GM19099 (cell line): Measurements from ENCODE around the gene ANO4.

Source experiments
- POLR2A ChIP-seq: IDR thresholded peaks from 3 replicates; pipeline ENCODE4 v1.6.1; 2011; ENCODE audit warnings: low read depth; ENCODE audit not compliant: insufficient read length; ENCODE audit errors: extremely low read depth

ANO4 gene

DNA sequence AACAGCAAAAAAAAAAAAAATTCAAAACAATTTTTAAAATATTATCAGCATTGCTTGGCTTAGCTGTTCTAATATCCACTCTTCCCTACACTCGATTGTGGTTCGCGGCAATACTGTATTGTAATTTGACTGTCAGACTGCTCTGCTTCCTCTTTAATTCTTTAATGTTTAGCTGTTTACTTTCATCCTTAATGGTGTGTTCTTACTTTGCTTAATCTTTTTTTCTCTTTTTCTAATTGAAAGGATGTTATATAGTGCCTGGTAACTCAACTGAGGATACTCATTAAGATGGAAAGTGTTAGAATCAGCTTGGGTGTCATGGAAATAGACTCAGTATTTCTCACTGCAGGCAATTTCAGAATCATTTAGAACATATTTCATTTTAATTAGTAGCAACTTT, 2.0 kb downstream of the ANO4 start:
- TF ChIP-seq POLR2A = no peak

DNA sequence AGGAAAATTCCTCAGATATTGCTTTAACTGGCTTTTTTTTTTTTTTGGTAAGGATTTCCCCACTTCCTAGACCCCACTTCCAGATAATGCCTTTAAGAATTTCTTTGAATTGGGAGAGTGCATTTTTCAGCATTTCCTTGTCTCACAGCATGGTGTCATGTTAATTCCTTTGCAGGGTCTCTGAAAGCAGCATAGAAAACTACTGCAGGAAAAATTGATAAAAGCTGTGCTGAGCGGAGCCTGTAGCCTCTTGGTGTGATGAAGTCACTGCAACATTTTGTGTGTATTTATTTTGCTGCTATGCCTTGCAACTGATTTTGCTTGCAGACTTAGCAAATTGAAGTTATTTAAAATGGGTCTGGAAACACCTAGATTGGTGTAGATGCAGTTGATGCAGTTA, 2.7 kb downstream of the ANO4 start:
- no peak for TF ChIP-seq POLR2A

DNA sequence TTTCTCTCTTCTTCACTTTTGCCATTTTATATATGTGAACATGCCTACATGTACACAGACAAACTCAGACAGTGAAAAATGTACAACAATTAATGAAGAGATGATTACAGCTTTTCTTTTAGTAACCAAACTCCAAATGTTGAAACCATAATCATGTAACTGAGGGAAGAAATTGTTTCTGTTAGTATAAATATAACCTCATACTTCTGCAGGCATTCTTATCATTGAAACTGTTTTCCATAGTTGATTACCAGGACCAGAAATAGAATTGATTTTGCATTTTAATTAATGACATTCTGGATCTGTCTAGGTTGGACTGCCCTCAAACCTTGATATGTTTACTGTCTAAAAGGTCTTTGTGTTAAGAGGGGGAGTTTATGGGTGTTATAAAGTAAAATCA, 3.2 kb downstream of the ANO4 start:
- TF ChIP-seq POLR2A = no peak

DNA sequence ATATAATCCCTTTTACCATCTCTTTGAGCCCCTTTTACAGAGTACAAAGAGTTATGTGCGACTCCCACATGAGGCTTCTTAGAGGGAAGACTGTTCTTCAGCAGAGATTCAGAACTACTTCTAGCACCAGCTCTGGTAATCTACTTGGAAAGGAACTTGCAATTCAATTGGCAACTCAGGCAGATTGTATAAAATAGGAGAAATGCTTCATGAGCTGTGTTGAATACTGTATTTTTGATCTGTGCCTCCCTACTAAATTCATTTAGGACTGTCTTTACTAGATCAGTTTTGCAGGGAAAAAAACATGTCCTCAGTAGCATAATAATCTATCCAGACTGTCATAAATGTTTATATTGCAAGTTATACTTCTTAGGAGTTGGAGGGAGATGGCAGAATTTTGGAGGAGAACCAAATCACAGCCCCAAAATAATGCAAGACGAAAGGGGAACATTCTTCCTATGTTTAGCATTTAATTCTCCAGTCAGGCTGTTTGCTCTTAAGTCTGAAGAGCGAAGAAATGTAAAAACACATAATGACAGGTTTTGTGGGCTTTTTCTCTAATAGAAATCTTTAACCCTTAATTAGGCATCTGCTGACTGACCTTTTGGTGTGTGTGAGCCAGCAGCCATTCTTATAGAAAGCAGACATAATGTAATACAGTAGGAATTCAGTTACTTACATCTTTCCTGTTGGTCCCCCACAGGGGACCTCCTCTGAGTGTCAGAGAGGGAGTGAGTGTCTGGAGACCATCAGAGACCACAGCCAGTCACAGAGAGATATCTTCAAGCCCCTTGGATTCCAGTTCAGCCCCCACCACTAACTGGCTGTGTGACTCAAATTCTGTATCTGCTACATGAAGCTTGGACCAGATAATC, 3.9 kb downstream of the ANO4 start:
- TF ChIP-seq POLR2A = no peak

DNA sequence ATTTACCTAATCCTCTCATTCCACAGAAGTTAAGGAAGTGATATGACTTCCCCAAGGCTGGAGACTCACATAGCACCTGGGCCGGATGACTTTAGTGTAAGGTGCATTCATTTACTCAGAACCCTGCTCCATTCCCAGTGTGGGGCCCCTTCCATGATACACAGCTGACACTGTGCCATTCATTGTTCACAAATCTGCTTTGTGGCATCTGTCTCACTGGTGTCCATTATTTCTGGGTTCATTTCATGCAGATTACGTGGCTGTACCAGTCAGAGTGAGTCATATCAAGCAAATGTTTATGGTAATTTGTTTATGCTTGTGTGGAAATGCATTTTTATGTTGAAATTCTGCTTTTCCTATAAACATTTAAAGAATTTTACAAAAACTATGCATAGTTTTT, 5.2 kb downstream of the ANO4 start:
- no peak for TF ChIP-seq POLR2A

DNA sequence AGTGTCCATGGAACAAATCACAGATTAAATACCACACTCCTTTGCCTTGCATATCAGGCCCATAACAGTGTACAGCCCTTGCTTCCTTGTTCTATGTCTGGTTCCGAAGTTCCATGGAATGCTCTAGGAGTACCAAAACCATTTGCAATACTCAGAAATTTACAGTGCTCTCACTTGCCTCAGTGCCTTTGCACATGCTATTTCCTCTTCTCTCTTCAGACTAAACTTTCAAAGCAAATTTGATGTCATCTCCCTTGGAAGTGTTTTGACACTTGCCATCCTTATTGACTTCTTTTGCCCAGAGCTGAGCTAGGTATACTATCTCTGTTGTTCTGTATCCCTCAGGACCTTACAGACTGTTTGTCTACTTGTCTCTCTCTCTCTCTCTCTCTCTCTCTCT, 6.1 kb downstream of the ANO4 start:
- no peak for TF ChIP-seq POLR2A

DNA sequence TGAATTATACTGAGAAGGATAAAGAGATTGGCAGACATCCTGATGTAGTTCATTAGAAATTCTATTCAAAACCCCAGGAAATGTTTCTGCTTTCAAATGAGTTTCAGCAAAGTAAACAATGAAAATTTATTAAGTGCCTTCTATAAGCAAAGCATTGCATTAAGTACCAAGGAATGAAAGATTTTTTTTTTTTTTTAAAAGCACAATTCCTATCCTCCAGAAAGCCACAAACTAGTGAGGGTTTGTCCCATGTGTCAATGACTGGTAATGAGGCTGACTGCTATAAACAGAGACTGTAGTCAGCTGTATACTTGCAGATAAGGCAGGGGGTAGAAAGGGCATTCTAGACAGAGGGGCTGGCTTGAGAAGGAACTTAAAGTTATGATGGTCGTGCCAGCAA, 6.7 kb downstream of the ANO4 start:
- TF ChIP-seq POLR2A = no peak

DNA sequence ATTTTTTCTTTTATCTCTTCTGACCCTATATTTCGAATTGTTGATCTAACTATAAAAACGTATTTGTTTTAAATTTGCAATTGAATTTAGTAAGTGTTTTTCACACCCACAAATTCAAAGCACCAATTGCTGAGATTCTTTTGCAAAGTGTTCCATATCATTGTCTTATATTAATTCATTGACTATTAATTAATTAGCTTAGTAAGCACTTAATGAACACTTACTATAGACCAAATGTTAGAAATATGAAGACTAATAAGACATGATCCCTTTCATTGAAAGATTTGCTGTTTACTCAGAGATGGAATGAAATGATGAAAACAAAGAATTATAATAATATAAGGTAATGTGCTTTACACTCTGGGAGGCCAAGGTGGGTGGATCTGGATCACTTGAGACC, 14.2 kb downstream of the ANO4 start:
- no peak for TF ChIP-seq POLR2A

DNA sequence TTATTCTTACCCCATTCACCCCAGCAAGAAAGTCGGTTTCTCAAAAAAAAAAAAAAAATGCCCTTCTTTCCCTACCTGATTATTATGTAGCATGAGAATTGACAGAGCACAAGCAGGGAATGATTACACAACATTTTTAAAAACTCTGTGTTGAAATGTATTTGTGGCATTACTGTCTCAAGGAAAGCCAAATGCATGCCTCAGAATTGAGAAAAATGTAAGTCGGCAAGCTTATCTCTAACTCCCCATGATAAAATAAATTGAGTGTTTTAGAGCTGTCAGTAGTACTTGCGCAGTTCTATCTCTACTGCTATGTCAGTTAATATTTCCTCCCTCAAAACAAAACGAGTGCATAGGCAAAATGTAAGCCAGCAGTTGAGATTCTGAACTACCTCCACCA, 25.7 kb downstream of the ANO4 start:
- TF ChIP-seq POLR2A = no peak

DNA sequence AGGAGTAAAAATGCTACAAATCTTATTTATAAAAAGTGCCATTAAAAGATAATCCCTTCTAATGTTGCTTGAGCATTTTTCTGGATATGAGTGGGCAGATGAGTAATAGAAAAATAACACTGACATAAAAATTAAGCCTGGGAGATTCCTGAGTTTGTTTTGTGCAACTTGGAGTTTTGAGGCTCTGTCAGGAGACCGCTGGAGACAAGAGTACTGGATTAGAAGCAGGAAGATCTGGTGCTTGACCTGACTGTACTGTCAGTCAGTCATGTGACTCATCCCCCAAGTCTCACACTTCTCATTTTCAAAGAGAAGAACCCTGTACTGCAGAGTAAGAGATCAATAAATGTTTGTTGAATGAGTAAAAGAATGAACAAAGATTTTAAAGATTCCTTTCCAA, 29.4 kb downstream of the ANO4 start:
- no peak for TF ChIP-seq POLR2A

DNA sequence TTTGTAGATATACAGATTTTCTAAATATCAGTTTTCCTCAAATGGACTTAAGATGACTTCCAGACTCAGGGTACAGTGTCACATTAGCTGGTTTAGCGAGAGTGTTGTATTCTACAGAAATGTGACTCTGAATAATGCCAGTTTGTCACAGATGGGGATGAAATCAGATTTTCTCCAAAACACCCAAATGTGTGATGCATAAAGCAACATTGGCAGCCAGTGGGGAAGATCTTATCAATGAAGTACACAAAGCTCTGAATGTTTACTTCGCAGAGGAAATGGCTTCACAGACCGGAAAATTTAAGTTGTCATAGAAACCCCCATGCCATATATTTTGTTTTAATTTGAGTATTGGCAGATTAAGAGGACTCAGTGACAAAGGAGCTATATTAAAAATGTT, 29.9 kb downstream of the ANO4 start:
- no peak for TF ChIP-seq POLR2A

DNA sequence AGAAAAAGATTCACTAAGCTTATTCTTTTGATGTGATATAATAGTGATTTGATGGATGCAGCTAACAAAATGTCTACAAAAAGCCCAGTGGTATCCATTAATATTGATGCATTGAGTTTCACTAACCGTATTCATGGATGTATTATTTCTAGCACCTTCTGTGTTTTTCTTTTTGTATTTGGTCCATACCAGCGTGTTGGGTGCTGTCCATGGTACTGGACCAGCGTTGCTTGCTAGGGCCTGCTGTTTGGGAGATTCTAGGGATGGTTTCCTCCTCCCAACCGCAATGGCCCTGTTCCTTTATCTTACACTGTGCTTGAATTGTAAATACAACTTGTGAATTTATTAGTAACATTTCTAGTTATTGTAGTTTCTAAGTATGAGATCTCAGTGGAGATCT, 31.7 kb downstream of the ANO4 start:
- no peak for TF ChIP-seq POLR2A

DNA sequence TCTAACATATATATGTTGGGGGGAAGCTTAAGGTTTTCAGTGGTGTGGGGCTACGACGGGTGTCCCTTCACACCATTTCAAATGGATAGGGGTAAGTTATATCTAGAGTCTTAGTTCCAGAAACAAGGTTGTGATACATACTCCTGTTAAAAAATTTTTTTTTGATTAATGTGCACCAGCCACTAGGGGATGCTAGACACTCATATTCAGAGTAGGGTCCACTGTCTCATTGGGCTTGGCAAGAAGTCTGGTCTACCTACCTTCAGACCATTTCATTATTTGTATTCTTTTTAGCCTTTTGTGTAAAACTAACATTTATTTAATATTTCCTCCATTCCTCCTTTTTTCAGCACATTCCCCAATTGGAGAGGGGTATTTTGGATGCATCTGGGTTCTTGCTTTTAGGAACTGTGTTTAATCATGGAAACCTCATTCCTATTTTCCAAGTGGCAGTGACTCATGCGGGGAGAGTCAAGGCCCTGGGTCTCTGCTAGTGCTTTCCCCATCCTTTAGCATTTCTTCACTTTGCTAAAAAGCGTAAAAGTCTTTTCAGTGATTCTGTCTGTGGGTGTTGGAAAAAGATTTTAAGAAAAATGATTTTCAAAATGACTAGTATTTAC, 33.4 kb downstream of the ANO4 start:
- TF ChIP-seq POLR2A = no peak

DNA sequence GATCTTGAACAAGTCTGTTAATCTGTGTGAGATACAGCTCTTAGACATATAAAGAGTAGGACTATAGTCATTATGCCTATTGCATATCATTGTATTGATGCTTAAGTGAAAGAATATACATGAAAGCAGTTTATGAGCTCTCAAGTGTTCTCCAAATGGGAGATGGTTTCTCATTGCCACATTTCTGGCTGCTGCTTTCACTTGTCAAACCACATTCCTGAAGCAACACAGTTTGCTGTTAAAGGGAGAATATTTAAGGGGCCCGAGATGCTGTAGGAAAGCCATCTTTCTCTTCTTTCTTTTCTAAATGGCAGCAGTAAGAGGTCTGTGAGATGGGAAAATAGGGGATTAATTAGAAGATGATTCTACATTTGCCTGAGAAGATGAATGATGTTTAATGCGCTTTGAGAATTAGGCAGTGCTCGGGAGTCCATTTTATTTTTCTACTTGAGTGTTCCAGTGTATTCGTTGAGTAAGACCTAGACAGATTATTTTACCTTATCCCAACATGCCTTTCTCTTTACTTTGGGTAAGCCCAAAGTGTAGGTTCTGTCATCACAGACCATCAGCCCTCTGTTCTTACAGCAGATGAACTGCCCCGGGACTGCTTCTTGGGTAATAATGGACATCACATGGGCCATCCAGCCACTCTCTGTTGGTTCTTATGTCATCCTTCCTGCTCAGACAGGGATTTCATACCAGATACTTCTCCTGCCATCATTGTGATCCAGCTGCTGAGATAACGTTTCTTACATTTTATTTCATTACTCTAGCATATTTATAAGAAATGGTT, 35.6 kb downstream of the ANO4 start:
- TF ChIP-seq POLR2A = no peak

DNA sequence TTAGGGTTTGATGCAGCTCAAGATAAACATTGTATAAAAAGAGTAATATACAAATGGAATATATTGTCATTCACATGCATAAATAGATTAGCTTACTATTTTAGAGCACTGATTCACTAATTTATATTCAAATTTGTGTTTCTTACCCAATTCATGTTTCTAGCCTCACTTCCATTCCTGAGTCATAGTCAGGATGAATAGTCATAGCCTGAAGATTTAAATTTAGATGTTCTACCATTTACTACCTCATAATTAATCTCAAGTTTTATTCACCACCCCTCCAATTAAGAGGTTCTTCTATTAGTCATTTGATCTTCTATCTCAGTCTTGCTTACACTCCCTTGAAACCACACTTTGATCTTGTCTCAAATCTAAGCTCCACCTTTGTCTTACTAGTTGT, 38.7 kb downstream of the ANO4 start:
- no peak for TF ChIP-seq POLR2A

DNA sequence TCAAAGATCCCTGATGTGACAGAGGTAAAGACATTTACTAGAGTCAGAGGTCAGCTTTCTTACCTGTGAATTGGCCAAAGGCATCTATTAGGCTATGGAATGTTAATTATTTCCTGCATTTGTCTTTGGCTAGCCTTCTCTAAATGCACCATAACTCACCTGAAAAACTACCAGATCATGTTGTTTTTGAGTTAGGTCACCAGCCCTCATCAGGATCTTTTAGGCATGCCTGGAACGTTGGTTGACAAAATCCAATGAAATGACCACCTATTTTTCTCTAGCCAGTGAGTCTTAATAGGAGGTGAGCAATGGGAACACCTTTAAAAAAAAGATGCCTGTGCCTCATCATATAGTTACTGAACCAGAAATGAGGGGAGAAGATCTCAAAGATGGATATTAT, 46.2 kb downstream of the ANO4 start:
- TF ChIP-seq POLR2A = no peak
